ENCODE results near the gene TAS2R43. TPM values are rescaled to one million over a fixed set of nuclear protein-coding genes. Genes with fewer than 3 reads are reported as not detected.

Gene TAS2R43
- polyA plus RNA-seq, 2 of the 4 experiments (the other 2 are of a cell fraction) = not detected

DNA sequence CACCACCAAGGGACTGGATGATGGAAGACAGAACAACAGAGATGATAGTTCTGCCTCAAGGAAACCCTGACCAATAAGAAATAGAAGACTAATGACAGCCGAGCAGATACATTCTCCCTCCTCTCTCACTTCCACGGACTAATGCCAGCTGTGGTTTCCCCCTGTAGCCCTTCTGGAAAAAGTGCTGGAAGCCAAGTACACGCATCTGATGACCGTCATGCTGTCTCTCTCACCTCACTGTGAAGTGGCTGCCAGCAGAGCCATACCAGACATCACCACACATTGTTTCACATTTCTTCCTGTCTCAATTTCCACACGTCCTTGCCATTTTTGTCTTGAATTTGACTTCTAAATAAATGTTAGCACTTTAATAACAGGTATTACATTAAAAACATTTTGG lies 2.9 kb downstream of the TAS2R43 start:
- Histone ChIP-seq H3K4me2 (no peak overlapping the region), H3K9me3 (no peaks in the 10 kb centered on the region), H3K27ac (no peak overlapping the region), H3K4me1 (no peaks in the 10 kb centered on the region), H3K4me3 (no peak overlapping the region)
- no peak for ATAC-seq
- no peak for TF ChIP-seq MAFK (IDR thresholded peaks at IDR 0.05; ENCODE audit: partially characterized antibody)
- no peak for TF ChIP-seq RFX5 (IDR thresholded peaks at IDR 0.05)
- TF ChIP-seq, protein P1, sequence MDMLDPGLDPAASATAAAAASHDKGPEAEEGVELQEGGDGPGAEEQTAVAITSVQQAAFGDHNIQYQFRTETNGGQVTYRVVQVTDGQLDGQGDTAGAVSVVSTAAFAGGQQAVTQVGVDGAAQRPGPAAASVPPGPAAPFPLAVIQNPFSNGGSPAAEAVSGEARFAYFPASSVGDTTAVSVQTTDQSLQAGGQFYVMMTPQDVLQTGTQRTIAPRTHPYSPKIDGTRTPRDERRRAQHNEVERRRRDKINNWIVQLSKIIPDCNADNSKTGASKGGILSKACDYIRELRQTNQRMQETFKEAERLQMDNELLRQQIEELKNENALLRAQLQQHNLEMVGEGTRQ (IDR thresholded peaks at IDR 0.05) = no peak
- TF ChIP-seq HEYL (CRISPR knock-in tag; IDR thresholded peaks at IDR 0.05) = no peak
- TF ChIP-seq HOXB13 (CRISPR knock-in tag; IDR thresholded peaks at IDR 0.05; ENCODE audit: low read depth) = no peak
- TF ChIP-seq RARB (CRISPR knock-in tag; IDR thresholded peaks at IDR 0.05) = no peak
- TF ChIP-seq ZNF302 (CRISPR knock-in tag; IDR thresholded peaks at IDR 0.05) = no peak
- TF ChIP-seq, protein P2, sequence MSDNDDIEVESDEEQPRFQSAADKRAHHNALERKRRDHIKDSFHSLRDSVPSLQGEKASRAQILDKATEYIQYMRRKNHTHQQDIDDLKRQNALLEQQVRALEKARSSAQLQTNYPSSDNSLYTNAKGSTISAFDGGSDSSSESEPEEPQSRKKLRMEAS (IDR thresholded peaks at IDR 0.05) = no peak
- TF ChIP-seq FOSL2 (IDR thresholded peaks at IDR 0.05) = no peak
- TF ChIP-seq FOSL2 (CRISPR knock-in tag; IDR thresholded peaks at IDR 0.05) = no peak
- no peak for TF ChIP-seq BHLHE40 (IDR thresholded peaks at IDR 0.05; ENCODE audit: low read depth, low read length)
- TF ChIP-seq, protein P3, sequence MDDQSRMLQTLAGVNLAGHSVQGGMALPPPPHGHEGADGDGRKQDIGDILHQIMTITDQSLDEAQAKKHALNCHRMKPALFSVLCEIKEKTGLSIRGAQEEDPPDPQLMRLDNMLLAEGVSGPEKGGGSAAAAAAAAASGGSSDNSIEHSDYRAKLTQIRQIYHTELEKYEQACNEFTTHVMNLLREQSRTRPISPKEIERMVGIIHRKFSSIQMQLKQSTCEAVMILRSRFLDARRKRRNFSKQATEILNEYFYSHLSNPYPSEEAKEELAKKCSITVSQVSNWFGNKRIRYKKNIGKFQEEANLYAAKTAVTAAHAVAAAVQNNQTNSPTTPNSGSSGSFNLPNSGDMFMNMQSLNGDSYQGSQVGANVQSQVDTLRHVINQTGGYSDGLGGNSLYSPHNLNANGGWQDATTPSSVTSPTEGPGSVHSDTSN (IDR thresholded peaks at IDR 0.05) = no peak
- TF ChIP-seq, protein P4, sequence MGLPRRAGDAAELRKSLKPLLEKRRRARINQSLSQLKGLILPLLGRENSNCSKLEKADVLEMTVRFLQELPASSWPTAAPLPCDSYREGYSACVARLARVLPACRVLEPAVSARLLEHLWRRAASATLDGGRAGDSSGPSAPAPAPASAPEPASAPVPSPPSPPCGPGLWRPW (IDR thresholded peaks at IDR 0.05) = no peak
- TF ChIP-seq, protein P5, sequence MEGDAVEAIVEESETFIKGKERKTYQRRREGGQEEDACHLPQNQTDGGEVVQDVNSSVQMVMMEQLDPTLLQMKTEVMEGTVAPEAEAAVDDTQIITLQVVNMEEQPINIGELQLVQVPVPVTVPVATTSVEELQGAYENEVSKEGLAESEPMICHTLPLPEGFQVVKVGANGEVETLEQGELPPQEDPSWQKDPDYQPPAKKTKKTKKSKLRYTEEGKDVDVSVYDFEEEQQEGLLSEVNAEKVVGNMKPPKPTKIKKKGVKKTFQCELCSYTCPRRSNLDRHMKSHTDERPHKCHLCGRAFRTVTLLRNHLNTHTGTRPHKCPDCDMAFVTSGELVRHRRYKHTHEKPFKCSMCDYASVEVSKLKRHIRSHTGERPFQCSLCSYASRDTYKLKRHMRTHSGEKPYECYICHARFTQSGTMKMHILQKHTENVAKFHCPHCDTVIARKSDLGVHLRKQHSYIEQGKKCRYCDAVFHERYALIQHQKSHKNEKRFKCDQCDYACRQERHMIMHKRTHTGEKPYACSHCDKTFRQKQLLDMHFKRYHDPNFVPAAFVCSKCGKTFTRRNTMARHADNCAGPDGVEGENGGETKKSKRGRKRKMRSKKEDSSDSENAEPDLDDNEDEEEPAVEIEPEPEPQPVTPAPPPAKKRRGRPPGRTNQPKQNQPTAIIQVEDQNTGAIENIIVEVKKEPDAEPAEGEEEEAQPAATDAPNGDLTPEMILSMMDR (IDR thresholded peaks at IDR 0.05) = no peak
- no peak for TF ChIP-seq HOXA7 (CRISPR knock-in tag; IDR thresholded peaks at IDR 0.05)
- no peak for TF ChIP-seq SMC3 (IDR thresholded peaks at IDR 0.05)
- no peak for TF ChIP-seq MAZ (IDR thresholded peaks at IDR 0.05; ENCODE audit: borderline replicate concordance, low read depth, low read length)
- TF ChIP-seq POLR2A (IDR thresholded peaks at IDR 0.05; ENCODE audit: low read length) = no peak
- TF ChIP-seq ZSCAN20 (CRISPR knock-in tag; IDR thresholded peaks at IDR 0.05) = no peak
- TF ChIP-seq ZFP36 (IDR thresholded peaks at IDR 0.05; ENCODE audit: borderline replicate concordance, partially characterized antibody) = no peak
- no peak for TF ChIP-seq KDM5A (IDR thresholded peaks at IDR 0.05)
- FAIRE-seq = no peak
- DNase-seq (ENCODE audit: low read depth in 1 of 2, low spot score in 1 of 2) = no peak
- 0% methylated on average over 1 of the region's 5 CpGs for WGBS (ENCODE audit: missing lambda C conversion rate)
- CTCF ChIA-PET = no interaction called here
- POLR2A ChIA-PET = no interaction called here

DNA sequence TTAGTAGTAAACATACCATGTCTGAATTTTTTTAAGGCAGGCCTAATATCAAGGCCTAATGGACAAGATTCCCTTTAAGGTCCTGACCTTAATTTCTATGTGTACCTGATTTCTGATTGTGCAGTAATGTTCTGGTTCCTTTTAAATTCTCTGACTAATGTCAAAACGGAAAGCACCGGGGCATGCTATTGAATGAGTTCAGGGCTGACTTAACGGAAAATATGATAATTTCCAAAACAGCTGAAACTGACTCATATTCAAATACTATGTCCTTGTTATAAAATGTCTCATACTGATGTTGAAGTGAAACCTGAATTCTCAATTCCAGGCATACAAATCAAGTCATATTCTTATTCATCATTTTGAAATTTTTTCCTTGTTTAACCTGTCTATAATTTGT lies 6.7 kb downstream of the TAS2R43 start:
- TF ChIP-seq PHF8 (IDR thresholded peaks at IDR 0.05; ENCODE audit: borderline replicate concordance, low read depth) (no peak), FOXS1 (CRISPR knock-in tag; IDR thresholded peaks at IDR 0.05) (no peak), POLR2AphosphoS2 (conservative IDR thresholded peaks at IDR 0.05; ENCODE audit: low read length) (no peak), GATA3 (IDR thresholded peaks at IDR 0.05; ENCODE audit: borderline replicate concordance) (no peak), JUNB (IDR thresholded peaks at IDR 0.05) (no peak), ZSCAN20 (CRISPR knock-in tag; IDR thresholded peaks at IDR 0.05) (no peak), FOSL2 (IDR thresholded peaks at IDR 0.05) (no peak), FOSL2 (CRISPR knock-in tag; IDR thresholded peaks at IDR 0.05) (no peak), HOXB5 (CRISPR knock-in tag; IDR thresholded peaks at IDR 0.05) (no peak), MAZ (IDR thresholded peaks at IDR 0.05; ENCODE audit: borderline replicate concordance, low read depth, low read length) (no peak), RNF2 (IDR thresholded peaks at IDR 0.05; ENCODE audit: borderline replicate concordance, low read depth) (no peak), NFE2L2 (conservative IDR thresholded peaks at IDR 0.05; ENCODE audit: low read length) (no peak), FOSB (CRISPR knock-in tag; IDR thresholded peaks at IDR 0.05) (no peak)
- TF ChIP-seq, protein P5 (IDR thresholded peaks at IDR 0.05) = no peak
- H3K4me3 ChIP-seq = no peak overlapping the region
- no CpG with 5 or more reads among the region's 3 CpGs for WGBS (ENCODE audit: missing lambda C conversion rate)
- no peaks in the 10 kb centered on the region for H3K4me1 ChIP-seq
- no peak for DNase-seq (ENCODE audit: low read depth in 1 of 2, low spot score in 1 of 2)
- no peaks in the 10 kb centered on the region for H3K9me3 ChIP-seq
- FAIRE-seq = no peak
- CTCF ChIA-PET = no interaction called here
- H3K4me2 ChIP-seq = no peak overlapping the region
- no peak overlapping the region for H3K27ac ChIP-seq
- no peak for ATAC-seq
- POLR2A ChIA-PET = no interaction called here
